Liver (tissue), 9 donors: ENCODE measurements around the gene ZNF618. TPM values are rescaled to one million over a fixed set of nuclear protein-coding genes. Genes with fewer than 3 reads are reported as not detected.

ENCODE experiments used
- DNase-seq: peaks from one replicate; pipeline ENCODE4 v3.0.0-alpha.2; 2017; ENCODE audit warnings: low spot score
- H3K27ac ChIP-seq, 2 donors: one replicate each; pipeline ENCODE4 v1.7.0; 2013; ENCODE audit warnings: inconsistent platforms in 2 of 2, low read length in 2 of 2, control low read depth in 1 of 2, low read depth in 1 of 2, mild to moderate bottlenecking in 1 of 2
- H3K27me3 ChIP-seq, 4 donors: one replicate each; pipeline versions ENCODE4 v1.6.1 to v1.7.0; 2013; ENCODE audit warnings: low read length in 3 of 4, inconsistent platforms in 1 of 4, mild to moderate bottlenecking in 1 of 4, moderate library complexity in 1 of 4; ENCODE audit not compliant: control insufficient read depth in 4 of 4, insufficient read depth in 4 of 4
- H3K36me3 ChIP-seq, 4 donors: one replicate each; pipeline versions ENCODE4 v1.6.1 to v1.7.0; 2013; ENCODE audit warnings: low read length in 3 of 4, mild to moderate bottlenecking in 3 of 4, low read depth in 1 of 4, moderate library complexity in 1 of 4; ENCODE audit not compliant: control insufficient read depth in 4 of 4, insufficient read depth in 3 of 4
- H3K4me1 ChIP-seq, 4 donors: one replicate each; pipeline versions ENCODE4 v1.6.1 to v1.7.0; 2013; ENCODE audit warnings: low read length in 3 of 4, mild to moderate bottlenecking in 3 of 4, moderate library complexity in 1 of 4; ENCODE audit not compliant: control insufficient read depth in 4 of 4, insufficient read depth in 4 of 4
- H3K4me3 ChIP-seq, 3 donors: one replicate each; pipeline versions ENCODE4 v1.6.1 to v1.7.0; 2013; ENCODE audit warnings: low read length in 3 of 3, control low read depth in 1 of 3, low read depth in 1 of 3, mild to moderate bottlenecking in 1 of 3
- H3K9ac ChIP-seq, 2 donors: one replicate each; pipeline ENCODE4 v1.7.0; 2013; ENCODE audit warnings: low read length in 2 of 2, mild to moderate bottlenecking in 2 of 2, moderate library complexity in 2 of 2, control low read depth in 1 of 2, low read depth in 1 of 2
- H3K9me3 ChIP-seq, 4 donors: one replicate each; pipeline versions ENCODE4 v1.6.1 to v1.7.0; 2013; ENCODE audit warnings: low read length in 3 of 4; ENCODE audit not compliant: control insufficient read depth in 4 of 4
- ATF3 ChIP-seq: IDR thresholded peaks from 2 replicates; pipeline ENCODE4 v1.6.1; 2016; ENCODE audit warnings: antibody characterized with exemption
- EGR1 ChIP-seq, 2 donors: IDR thresholded peaks; 2 replicates each; pipeline ENCODE4 v1.6.1; 2016 to 2018; ENCODE audit warnings: antibody characterized with exemption in 2 of 2, low read depth in 2 of 2
- FOXA2 ChIP-seq: IDR thresholded peaks from 2 replicates; pipeline ENCODE4 v1.6.1; 2016; ENCODE audit warnings: antibody characterized with exemption
- HNF4A ChIP-seq, 2 donors: conservative IDR thresholded peaks; 2 replicates each; pipeline ENCODE4 v1.6.1; 2016; ENCODE audit warnings: antibody characterized with exemption in 2 of 2, mild to moderate bottlenecking in 2 of 2
- HNF4G ChIP-seq: IDR thresholded peaks from 2 replicates; pipeline ENCODE4 v1.6.1; 2016; ENCODE audit warnings: antibody characterized with exemption
- RAD21 ChIP-seq, 2 donors: IDR thresholded peaks; 2 replicates each; pipeline ENCODE4 v1.6.1; 2016; ENCODE audit warnings: antibody characterized with exemption in 2 of 2, mild to moderate bottlenecking in 2 of 2
- SP1 ChIP-seq: IDR thresholded peaks from 2 replicates; pipeline ENCODE4 v1.6.1; 2018; ENCODE audit warnings: antibody characterized with exemption, mild to moderate bottlenecking
- TAF1 ChIP-seq: conservative IDR thresholded peaks from 2 replicates; pipeline ENCODE4 v1.6.1; 2016; ENCODE audit warnings: antibody characterized with exemption, mild to moderate bottlenecking
- WGBS: extraction: QIAGEN DNeasy Blood & Tissue Kit; methylation state at CpG from one replicate; pipeline ENCODE4 v1.1.7; 2013; 5-methylcytosine and 5-hydroxymethylcytosine counted together
- polyA plus RNA-seq, 2 donors: library from polyadenylated mRNA; stranded (reverse) in 1 of 2; unstranded in 1 of 2; fragments of 200-250 nt in 1 of 2; fragments of >200 nt in 1 of 2; fragmentation: Nextera tagmentation in 1 of 2; extraction: Ambion mirVana in 1 of 2; gene quantifications; one replicate each; pipeline versions ENCODE4 v1.2.1 to v1.2.3, GENCODE V29; 2013 to 2015
- total RNA-seq, 2 donors: library from RNA; depleted of rRNA; stranded (reverse); fragments of >200 nt; gene quantifications; one replicate each; pipeline ENCODE4 v1.2.3, GENCODE V29; 2014
- TF ChIP-seq, protein P1 (sequence below): IDR thresholded peaks from 2 replicates; pipeline ENCODE4 v1.6.1; 2016; ENCODE audit warnings: antibody characterized with exemption, mild to moderate bottlenecking
- donor health status: healthy.
- donor health status: healthy.
- donor health status: healthy.
- donor health status: healthy.
- donor health status: healthy.

Gene ZNF618
- total and polyA plus RNA-seq, 4 donors: 2.2 to 6.5 (median 3.7) TPM

GRCh38 chr9:113931777-113932176 is 55.7 kb downstream of the ZNF618 start:
- 93% methylated on average over 4 of the region's 4 CpGs for WGBS

GRCh38 chr9:113932906-113933584 is 56.9 kb downstream of the ZNF618 start:
- Histone ChIP-seq H3K4me1 (peaks cover 2 to 8% (median 4%) of the 10 kb centered on the region in 4 donors), H3K27ac (no peak overlapping the region), H3K9me3 (peaks cover 0 to 1% (median 0%) of the 10 kb centered on the region in 4 donors), H3K27me3 (no peaks in the 10 kb centered on the region), H3K9ac (no peak overlapping the region), H3K4me3 (no peak overlapping the region), H3K36me3 (no peaks in the 10 kb centered on the region)
- TF ChIP-seq HNF4A (conservative IDR thresholded peaks at IDR 0.05) (peak in 1 of 2 donors; percentile 14), TAF1 (no peak), HNF4G (no peak)
- DNase-seq: no peak
- 89% methylated on average over 8 of the region's 8 CpGs for WGBS

More at GRCh38 chr9:113931777-113932176, 55.7 kb downstream of the ZNF618 start:
- TF ChIP-seq HNF4A (conservative IDR thresholded peaks at IDR 0.05) (no peak), TAF1 (no peak), RAD21 (IDR thresholded peaks at IDR 0.05) (no peak)
- peaks cover 2 to 8% (median 4%) of the 10 kb centered on the region in 4 donors for H3K4me1 ChIP-seq
- no peak overlapping the region for H3K9ac ChIP-seq
- H3K4me3 ChIP-seq: no peak overlapping the region
- H3K27ac ChIP-seq: no peak overlapping the region
- no peak for DNase-seq
- H3K27me3 ChIP-seq: no peaks in the 10 kb centered on the region
- no peaks in the 10 kb centered on the region for H3K36me3 ChIP-seq
- peaks cover 0 to 1% (median 0%) of the 10 kb centered on the region in 4 donors for H3K9me3 ChIP-seq

- Histone ChIP-seq H3K4me1 (peaks cover 2 to 8% (median 4%) of the 10 kb centered on the region in 4 donors), H3K27ac (no peak overlapping the region), H3K9me3 (no peaks in the 10 kb centered on the region), H3K9ac (no peak overlapping the region), H3K36me3 (no peaks in the 10 kb centered on the region), H3K4me3 (no peak overlapping the region), H3K27me3 (no peaks in the 10 kb centered on the region)
- TF ChIP-seq RAD21 (IDR thresholded peaks at IDR 0.05): no peak
- TF ChIP-seq TAF1: no peak
- TF ChIP-seq ATF3: no peak
- no peak for TF ChIP-seq HNF4A (conservative IDR thresholded peaks at IDR 0.05)
- no peak for TF ChIP-seq FOXA2
- TF ChIP-seq EGR1 (IDR thresholded peaks at IDR 0.05; ENCODE audit: low read depth in 2 of 2): no peak
- TF ChIP-seq, protein P1, sequence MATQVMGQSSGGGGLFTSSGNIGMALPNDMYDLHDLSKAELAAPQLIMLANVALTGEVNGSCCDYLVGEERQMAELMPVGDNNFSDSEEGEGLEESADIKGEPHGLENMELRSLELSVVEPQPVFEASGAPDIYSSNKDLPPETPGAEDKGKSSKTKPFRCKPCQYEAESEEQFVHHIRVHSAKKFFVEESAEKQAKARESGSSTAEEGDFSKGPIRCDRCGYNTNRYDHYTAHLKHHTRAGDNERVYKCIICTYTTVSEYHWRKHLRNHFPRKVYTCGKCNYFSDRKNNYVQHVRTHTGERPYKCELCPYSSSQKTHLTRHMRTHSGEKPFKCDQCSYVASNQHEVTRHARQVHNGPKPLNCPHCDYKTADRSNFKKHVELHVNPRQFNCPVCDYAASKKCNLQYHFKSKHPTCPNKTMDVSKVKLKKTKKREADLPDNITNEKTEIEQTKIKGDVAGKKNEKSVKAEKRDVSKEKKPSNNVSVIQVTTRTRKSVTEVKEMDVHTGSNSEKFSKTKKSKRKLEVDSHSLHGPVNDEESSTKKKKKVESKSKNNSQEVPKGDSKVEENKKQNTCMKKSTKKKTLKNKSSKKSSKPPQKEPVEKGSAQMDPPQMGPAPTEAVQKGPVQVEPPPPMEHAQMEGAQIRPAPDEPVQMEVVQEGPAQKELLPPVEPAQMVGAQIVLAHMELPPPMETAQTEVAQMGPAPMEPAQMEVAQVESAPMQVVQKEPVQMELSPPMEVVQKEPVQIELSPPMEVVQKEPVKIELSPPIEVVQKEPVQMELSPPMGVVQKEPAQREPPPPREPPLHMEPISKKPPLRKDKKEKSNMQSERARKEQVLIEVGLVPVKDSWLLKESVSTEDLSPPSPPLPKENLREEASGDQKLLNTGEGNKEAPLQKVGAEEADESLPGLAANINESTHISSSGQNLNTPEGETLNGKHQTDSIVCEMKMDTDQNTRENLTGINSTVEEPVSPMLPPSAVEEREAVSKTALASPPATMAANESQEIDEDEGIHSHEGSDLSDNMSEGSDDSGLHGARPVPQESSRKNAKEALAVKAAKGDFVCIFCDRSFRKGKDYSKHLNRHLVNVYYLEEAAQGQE: no peak
- TF ChIP-seq SP1: no peak
- no peak for DNase-seq
Observed at GRCh38 chr9:113933671-113934070, 57.6 kb downstream of the ZNF618 start.
